GM19463 (cell line): ENCODE measurements around the gene ULK4.
"Not testable (repeated sequence)": the region's sequence is repeated elsewhere in the genome, so short reads cannot be mapped to it uniquely, and the experiment has no call there.

Experiments
- ATAC-seq: cut with Tn5 transposase; IDR thresholded peaks from one replicate; pipeline ENCODE4 v1.9.1; 2021; ENCODE audit warnings: mild to moderate bottlenecking, moderate library complexity; ENCODE audit not compliant: unreplicated experiment

ULK4 gene

DNA sequence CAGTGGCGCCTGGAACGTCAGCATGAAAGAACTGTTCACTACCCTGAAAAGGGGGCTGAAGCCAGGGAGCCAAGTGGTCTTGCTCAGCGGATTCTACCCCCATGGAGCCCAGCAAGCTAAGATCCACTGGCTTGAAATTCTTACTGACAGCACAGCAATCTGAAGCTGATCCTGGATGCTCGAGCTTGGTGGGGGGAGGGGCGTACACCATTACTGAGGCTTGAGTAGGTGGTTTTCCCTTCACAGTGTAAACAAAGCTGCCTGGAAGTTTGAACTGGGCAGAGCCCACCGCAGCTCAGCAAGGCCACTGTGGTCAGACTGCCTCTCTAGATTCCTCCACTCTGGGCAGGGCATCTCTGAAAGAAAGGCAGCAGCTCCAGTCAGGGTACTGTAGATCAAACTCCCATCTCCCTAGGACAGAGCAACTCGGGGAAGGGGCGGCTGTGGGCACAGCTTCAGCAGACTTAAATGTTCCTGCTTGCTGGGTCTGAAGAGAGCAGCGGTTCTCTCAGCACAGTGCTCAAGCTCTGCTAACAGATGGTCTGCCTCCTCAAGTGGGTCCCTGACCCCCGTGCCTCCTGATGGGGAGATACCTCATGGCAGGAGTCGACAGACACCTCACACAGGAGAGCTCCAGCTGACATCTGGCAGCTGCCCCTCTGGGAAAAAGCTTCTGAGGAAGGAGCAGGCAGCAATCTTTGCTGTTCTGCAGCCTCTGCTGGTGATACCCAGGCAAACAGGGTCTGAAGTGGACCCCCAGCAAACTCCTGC, 591.0 kb downstream of the ULK4 start:
- not testable (repeated sequence) for ATAC-seq

DNA sequence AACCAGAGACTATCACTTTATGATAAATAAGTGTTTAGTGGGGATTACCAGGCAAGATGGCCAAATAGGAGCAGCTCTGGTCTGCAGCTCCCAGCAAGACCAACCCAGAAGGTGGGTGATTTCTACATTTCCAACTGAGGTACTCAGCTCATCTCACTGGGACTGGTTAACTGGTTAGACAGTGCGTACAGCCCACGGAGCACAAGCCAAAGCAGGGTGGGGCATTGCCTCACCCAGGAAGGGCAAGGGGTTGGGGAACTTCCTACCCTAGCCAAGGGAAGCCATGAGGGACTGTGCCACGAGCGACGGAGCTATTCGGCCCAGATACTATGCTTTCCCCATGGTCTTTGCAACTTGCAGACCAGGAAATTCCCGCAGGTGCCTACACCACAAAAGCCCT, 591.6 kb downstream of the ULK4 start:
- no peak for ATAC-seq

DNA sequence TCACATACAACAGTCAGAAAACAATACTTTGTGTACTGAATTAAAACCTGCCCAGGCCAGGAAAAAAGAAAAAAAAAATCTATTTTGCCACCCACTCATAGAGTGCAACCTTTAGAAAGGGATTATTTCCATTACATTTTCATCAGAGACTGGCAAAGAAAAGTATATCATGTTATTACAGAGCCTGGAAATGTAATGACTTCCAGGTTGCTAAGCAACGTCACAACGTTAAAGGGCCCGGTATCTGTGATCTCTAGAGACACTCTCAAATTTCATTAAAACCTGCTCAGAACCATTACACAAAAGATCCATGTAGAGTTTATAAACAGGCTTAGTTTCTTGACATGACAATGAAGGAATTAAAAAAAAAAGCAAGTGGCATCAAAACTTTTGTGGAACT, 592.1 kb downstream of the ULK4 start:
- ATAC-seq = no peak

DNA sequence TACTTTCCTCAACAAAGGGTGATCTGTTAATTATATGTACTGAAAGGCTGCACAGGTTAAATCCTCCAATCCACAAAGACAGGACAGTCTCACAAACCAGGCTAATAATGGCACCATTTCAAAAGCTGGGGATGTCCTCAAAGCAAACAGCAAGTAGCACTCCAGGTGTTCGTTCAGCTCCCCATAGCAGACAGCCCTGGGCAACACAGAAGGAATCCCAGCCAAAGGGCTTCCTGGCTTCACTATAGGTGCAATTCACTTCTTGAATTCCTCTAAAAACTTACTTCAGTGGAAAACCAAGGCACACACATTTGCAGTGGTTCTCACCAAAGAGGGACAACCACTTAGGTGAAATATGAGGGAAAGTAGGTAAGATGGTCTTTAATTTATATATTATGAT, 595.9 kb downstream of the ULK4 start:
- no peak for ATAC-seq

DNA sequence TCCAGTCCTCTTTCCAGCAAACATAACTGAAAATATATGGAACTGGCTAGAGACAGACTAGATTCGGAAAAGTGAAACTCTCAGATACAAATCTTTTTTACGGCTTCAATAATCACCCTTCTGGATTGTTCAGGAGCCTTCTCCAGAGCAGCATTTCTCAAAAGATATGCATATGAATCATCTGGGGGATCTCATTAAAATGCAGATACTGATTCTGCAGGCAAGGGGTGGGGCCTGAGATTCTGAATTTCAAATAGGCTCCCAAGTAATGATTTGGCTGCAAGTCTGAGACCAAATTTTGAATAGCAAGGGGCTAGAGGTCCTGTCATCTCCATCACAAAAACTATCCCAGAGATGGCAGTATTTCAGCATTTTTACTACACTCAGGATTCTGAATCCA, 597.2 kb downstream of the ULK4 start:
- no peak for ATAC-seq

DNA sequence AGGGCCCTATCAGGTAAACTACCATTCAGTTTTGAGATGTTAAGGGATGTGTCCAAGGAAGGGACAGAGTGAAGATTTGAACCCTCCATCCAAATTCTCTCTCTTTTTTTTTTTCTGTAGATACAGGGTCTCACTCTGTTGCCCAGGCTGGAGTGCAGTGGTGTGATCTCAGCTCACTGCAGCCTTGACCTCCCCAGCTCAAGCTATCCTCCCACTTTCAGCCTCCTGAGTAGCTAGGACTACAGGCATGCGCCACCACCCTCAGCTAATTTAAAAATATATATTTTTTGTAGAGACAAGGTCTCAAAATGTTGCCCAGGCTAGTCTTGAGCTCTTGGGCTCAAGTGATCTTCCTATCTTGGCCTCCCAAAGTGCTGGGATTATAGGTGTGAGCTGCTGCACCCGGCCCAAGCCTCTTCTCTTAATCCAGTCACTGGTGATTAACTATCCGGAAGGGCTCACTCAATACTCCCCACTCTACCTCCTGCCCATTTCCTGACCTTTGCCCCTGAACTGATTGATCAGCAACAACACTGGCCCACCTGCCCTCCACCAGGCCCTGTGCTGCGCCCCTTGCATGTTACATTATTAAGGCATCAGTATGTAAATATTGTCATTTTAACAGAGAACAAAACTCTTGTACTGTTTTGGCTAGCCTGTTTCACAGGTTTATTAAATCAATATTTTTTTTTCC, 597.9 kb downstream of the ULK4 start:
- no peak for ATAC-seq

DNA sequence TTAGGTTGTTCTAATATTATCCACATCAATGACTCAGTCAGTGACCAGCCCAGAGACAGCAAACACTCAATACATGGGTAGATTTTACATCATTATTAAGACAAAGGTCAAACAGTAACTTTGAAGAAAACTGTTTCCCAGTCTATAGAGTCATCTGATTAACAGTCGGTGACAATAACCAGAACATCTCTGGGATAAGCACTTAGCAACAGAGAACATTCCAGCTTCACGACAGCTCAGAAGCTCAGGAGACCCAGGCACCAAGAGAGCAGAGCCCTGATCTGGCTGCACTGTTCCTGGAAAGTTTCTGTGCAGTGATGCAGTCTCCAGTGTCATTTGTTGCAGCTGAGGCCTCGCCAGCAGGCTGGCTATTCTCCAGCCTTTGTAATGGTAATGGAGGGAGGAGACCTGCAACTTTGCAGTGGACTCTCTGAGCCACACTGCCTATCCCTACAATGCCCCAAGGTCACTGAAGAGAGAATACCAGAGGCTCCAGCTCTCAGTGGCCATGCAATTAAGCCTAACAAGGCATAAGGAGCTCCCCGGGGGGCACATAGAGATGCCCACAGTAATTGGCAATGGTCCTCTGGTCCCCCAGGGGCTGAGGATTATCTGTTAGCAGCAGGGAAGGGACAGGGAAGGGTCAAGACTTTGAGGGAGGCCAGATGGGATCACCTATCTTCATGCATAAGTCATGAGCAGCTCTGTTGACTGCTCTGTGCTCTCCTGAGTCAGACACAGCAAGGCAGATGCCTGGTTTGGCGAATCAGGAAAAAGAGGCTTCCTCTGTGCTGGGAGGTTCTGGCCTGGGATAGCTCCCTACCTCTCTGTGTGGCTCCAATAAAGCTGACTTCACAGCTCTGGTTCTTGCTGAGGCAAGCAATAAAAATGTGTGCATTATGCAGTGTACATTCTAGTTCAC, 599.0 kb downstream of the ULK4 start:
- ATAC-seq = no peak

DNA sequence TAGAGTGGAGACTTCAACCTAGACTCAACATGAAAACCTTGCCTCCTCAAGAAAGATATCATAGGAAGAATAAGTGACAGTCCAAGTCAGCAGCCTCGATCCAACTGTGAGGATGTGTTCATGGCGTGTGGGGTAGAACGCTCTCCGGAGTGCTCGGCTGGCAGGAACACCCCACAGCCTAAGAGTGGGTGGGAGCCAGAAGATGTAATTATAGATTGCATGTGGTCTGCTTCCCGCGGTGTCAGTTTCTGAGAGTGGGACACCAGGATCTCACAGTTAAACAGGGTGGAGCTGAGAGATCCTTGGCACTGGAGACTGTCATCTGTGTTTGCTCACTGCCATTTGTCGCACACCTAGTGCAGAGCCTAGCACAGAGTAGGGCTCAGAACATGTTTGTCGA, 604.6 kb downstream of the ULK4 start:
- ATAC-seq = no peak

DNA sequence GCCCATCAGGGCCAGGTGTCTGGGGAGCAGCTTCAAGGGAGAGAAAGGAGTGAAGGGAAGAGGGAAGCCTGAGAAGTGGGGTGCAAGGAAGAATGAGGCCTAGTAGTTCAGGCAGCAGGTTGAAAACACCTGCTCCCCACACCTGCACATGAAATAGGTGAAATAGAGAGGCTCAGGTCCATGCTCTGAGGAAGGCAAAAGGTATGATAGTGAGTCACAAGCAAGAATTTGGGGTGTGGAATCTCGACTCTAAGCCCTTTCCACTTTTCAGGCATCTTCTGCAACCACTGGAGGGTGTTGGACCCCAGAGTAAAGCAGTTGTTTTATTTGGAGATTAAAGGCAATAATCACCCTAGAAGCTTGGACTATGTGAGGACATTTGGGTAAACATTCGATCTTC, 605.1 kb downstream of the ULK4 start:
- no peak for ATAC-seq

DNA sequence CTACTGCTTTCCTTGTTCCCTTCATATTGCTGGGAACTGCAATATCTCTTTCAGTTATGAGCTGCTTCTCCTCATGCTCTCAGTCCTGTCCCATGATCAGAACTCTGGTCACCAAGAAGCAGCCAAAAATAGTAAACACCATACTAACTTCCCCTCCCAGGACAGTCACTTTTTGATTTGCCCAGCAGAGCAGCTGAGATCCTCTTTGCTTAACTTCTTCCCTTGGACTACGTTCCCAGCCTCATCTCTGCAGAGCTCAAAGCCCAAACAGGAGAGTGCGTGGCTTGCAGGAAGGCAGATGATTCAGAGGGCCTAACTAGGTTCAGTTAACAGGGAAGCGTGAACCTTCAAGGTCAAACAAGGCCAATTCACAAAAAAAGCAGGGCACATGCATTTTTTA, 609.4 kb downstream of the ULK4 start:
- no peak for ATAC-seq

DNA sequence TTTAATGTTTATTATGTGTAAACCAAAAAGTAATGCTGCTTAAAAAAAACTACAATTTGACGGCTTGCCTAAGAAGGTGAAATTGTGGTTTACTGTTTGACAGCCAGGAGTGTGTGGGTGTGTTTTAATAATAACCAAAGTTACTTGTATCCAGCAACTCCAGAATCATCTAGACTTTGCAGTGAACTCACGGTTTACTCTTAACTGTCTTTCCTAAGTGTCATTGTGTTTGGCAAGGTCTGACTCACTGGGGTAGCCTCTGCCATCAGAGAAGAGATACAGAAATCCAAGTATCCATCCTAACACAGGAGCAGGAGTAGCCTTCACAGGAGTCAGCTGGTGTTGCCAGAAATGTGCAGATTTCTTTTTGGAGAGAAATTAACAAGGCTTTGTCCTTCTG, 611.5 kb downstream of the ULK4 start:
- ATAC-seq = no peak

DNA sequence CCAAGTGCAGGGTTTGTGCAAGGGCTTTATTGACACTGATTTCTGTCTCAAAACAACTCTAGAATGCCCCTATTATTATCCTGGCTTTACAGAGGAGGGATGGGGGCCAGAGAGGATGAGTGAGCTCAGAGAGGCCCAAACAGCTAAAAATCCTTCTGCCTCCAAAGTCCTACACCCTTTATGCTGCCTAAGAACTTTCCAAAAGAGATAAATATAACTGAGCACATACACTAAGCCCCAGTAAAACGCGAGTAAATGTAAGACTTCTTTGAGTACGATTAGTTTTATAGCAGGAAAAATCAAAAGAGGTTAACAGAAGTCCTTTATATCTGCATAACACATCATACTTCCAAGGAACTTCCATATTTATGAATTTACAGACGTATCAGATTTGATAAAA, 613.5 kb downstream of the ULK4 start:
- no peak for ATAC-seq

DNA sequence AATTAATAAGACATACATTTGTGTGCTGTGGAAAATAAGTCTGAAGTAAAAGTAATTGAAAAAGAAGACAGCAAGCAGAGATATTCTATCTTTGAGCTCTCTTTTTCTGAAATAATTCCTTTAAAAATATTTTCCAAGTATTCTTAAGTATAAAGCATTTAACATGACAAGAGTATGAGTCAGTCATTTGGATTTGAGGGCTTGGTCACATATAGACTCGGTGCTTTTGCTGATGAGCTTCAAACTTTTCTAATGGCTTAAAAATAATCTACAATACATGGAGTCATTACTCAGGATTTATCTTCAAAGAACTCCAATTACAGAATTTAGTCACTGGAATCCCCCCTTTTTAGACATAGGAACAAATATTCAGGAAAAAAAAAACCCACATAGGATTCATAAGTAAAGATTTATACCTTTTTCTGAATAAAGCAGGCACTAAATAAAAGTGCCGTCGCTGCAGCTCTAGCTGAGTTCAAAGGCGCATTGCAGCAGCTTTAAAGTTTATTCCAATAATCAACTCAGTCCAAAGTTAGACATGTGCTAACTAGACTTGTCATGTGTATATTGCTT, 615.1 kb downstream of the ULK4 start:
- no peak for ATAC-seq

DNA sequence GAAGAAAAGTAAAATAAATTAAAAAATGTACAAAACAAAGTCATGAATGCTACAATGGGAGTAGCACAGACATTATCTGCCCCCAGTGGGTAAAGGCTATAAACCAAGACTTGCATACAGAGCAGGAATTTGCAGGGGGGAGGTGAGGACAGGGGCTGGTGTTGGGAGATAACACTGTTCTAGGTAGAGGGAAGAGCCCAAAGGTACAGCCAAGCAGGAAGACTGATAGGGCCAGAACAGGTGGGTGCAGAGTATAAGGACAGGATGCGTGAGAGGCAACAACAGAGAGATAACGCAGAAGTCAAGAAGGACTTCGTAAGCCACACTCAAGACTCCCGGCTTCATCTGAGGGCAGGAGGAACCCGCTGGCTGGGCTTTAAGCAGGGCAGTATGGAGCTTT, 616.1 kb downstream of the ULK4 start:
- no peak for ATAC-seq

DNA sequence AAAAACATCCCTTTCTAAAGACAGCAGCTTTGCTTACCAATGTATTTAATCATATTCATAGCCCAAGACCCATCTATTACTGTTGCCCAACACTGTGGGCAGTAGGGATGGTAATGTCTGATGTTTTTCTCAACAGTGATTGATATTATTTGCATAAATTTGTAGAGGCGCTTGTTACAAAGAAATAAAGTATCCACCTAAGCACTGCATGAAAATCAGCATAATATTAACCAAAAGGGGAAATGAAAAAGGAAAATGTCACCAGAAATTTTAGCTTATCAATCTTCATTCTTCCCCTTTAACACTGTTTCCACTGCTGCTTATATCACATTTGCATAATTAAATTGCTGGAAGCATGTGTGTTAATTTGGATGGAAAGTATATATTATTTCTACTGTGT, 622.1 kb downstream of the ULK4 start:
- ATAC-seq = no peak

DNA sequence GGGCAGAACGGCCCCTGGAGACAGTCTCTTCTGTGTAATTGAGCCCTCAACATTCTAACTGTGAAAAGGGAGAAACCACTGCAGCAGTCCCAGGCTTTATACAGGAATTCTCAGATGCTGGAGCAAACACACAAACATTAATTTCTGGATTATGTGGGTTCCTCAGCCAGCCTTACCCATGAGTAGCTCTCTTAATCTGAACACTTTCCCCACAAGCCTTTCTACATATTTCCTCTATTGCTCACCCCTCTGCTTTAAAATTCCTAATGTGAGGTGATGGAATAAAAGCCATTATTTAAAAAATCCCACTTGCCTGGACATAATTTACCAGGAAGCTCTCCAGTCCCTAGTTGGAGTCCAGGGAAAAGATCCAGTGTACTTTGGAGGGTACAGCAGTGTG, 623.6 kb downstream of the ULK4 start:
- ATAC-seq = no peak

DNA sequence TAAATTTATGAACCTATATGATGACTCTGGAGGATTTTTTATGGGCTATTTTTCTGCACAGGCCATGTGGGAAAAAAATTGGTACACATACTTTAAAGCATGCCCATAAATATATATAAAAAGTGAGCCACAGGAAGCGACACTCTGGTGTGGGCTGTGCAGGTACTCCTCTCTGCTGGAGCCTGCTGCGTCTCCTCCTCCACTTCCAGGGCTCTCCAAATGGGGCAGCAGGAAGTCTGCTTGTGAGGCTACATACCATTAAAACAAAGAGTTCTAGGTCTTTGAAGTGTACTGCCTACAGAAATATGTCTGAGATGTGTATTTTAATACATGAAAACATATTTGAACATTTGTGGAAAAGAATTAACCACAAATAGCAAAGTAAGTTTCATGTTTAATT, 627.5 kb downstream of the ULK4 start:
- ATAC-seq = no peak

DNA sequence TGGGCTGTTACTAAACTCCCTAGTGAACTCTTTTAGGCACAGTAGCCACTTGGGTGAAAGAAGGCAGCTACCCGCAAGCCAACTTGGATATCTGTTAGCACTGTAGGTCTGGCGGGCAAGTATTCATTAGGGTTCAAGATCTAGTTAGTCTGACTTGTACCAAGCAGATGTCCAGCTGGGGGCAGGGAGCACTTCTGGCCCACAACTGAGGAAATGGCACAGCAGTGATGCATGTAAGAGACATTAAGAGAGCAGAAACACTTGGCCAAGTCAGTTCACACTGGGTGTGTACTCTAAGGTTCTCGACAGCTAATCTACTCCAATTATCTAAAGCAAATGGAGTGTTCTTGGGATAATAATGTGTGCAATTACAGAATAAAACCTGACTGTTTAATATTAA, 630.9 kb downstream of the ULK4 start:
- ATAC-seq = no peak

DNA sequence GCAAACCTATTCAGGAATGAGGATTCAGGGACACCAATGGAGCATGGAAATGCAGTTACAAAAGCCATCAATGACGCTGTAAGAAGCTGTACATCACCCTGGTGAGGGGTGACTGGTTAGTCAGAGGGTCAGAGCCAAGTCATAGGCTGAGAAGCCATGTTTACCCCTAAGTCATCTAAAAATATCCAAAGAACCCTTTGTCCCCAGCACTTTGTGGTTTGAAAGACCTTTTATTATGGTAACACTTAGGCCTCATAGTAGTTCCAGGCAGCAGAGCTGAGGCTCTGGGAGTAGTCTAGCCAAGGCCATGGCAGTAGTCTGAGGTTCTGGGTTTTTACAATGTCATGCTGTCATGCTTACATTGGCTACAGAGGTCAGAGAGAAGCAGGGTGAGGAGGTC, 631.4 kb downstream of the ULK4 start:
- ATAC-seq = no peak

DNA sequence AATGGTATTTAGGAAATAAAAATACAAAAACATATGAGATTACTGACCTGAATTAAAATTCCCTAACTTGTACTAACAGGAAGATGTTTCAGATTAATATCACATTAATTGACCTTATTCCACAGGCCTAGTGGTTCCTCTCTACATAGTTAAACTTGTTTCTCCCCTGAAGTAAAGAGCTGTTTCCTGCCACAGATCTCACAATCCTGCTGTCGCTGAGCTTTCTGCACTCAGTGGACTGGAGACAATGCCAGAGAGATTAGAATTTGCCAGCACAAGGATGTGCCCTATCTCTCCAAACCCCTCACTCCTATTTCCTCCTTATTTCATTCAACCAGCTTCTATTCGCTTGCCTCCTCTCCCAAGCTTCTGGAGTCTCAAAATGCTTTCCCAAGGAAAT, 632.0 kb downstream of the ULK4 start:
- ATAC-seq = no peak

DNA sequence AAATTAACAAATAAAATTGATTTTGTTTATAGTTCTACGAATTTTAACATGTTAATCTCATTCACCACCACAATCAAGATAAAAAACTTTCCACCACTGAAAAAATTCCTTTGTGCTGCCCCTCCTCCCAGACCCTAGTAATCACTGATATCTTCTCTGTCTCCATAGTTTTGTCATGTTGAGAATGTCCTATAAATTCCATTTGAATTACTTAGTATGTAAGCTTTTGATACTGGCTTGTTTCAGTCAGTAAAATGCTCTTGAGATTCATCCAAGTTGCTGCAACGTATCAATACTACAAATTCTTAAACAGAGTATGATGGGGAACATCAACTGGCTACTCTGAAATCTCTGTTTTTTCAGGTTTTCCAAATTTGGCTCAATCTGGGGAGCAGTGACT, 633.0 kb downstream of the ULK4 start:
- no peak for ATAC-seq
